ENCODE measurements around the gene GRAMD1B.

DNA sequence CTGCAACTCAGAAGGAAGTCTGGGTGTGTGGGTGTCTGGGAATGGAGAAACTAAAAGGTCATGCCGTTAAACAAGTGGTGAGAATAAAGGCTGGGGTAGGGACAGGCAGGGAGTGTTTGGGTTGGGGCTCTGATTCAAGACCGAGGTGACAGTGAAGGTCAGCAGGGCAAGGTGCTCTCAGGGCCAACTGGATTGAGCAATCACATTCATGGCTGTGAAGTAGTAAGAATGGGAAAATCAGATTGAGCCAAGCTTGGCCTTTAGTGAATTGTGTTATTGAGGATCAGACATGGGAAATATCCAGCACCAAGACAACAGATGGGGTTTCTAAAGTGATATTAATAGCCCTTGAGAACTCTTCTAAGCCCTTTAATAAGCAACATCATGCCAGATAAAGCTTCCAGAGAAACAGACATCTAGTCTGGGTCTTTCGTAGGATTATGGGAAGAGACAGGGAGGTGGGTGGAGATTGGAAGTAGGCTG is 200.1 kb downstream of the GRAMD1B start:
- no peak for TF ChIP-seq POLR2A (IDR thresholded peaks at IDR 0.05)
- TF ChIP-seq, protein P1, sequence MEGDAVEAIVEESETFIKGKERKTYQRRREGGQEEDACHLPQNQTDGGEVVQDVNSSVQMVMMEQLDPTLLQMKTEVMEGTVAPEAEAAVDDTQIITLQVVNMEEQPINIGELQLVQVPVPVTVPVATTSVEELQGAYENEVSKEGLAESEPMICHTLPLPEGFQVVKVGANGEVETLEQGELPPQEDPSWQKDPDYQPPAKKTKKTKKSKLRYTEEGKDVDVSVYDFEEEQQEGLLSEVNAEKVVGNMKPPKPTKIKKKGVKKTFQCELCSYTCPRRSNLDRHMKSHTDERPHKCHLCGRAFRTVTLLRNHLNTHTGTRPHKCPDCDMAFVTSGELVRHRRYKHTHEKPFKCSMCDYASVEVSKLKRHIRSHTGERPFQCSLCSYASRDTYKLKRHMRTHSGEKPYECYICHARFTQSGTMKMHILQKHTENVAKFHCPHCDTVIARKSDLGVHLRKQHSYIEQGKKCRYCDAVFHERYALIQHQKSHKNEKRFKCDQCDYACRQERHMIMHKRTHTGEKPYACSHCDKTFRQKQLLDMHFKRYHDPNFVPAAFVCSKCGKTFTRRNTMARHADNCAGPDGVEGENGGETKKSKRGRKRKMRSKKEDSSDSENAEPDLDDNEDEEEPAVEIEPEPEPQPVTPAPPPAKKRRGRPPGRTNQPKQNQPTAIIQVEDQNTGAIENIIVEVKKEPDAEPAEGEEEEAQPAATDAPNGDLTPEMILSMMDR (IDR thresholded peaks at IDR 0.05) = no peak

Measured in esophagus squamous epithelium (tissue), 4 donors.